ENCODE results near the gene RAB26.

The RAB26 gene

DNA sequence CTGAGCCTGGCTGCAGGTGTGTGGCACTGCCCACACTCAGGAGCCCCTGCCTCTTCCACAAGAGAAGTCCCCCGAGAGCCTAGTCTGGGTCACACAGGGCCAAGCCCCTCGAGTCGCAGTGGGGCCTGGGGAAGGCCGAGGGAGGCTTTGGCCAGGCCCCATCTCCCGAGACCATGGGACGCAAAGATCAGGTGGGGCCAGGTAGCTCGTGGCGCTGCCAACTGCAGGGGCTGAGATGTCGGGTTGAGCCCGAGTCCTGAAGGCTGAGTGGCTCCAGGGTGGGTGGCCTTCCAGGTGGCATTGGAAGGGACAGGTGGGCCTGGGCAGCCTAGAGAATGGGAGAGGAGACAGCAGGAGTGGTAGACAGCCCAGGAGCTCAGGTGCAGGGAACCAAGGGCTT, 13.5 kb downstream of the RAB26 start:
- H3K36me3 ChIP-seq (replicated peaks; ENCODE audit: insufficient read depth, low read length): no peaks in the 10 kb centered on the region
- H3K9me3 ChIP-seq (replicated peaks; ENCODE audit: insufficient read depth, low read length): no peaks in the 10 kb centered on the region
- H3K9me2 ChIP-seq (replicated peaks; ENCODE audit: insufficient read depth, low read length): no peaks in the 10 kb centered on the region
- H3K27ac ChIP-seq (ENCODE audit: low read length): no peak overlapping the region
- no peaks in the 10 kb centered on the region for H3K27me3 ChIP-seq (replicated peaks; ENCODE audit: insufficient read depth, low read length)
- H3K4me3 ChIP-seq (ENCODE audit: low read length): no peak overlapping the region
- TF ChIP-seq EZH2phosphoT487 (IDR thresholded peaks at IDR 0.05; ENCODE audit: low read length) (no peak), EZH2 (optimal IDR thresholded peaks at IDR 0.05; ENCODE audit: low read depth, low read length) (no peak)
- TF ChIP-seq, protein P1, sequence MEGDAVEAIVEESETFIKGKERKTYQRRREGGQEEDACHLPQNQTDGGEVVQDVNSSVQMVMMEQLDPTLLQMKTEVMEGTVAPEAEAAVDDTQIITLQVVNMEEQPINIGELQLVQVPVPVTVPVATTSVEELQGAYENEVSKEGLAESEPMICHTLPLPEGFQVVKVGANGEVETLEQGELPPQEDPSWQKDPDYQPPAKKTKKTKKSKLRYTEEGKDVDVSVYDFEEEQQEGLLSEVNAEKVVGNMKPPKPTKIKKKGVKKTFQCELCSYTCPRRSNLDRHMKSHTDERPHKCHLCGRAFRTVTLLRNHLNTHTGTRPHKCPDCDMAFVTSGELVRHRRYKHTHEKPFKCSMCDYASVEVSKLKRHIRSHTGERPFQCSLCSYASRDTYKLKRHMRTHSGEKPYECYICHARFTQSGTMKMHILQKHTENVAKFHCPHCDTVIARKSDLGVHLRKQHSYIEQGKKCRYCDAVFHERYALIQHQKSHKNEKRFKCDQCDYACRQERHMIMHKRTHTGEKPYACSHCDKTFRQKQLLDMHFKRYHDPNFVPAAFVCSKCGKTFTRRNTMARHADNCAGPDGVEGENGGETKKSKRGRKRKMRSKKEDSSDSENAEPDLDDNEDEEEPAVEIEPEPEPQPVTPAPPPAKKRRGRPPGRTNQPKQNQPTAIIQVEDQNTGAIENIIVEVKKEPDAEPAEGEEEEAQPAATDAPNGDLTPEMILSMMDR (IDR thresholded peaks at IDR 0.05; ENCODE audit: low read length): no peak
- peaks cover 4% of the 10 kb centered on the region; the same call in 1 of the 2 replicates for H3K4me1 ChIP-seq (ENCODE audit: low read length)
- H4K20me1 ChIP-seq (ENCODE audit: insufficient read depth, low read length): no peaks in the 10 kb centered on the region
- H3K9ac ChIP-seq (ENCODE audit: low read length): no peak overlapping the region
- H3F3A ChIP-seq (ENCODE audit: insufficient read depth, low read length): no peaks in the 10 kb centered on the region
- peaks cover 68% of the 10 kb centered on the region for H3K79me2 ChIP-seq (ENCODE audit: low read length)
- H2AFZ ChIP-seq (ENCODE audit: low read length): no peak overlapping the region
- H3K4me2 ChIP-seq (ENCODE audit: low read depth, low read length): no peak overlapping the region
- no peak for DNase-seq

- Histone ChIP-seq H3K9ac (ENCODE audit: low read length) (no peak overlapping the region), H3K4me2 (ENCODE audit: low read depth, low read length) (no peak overlapping the region), H3K9me2 (replicated peaks; ENCODE audit: insufficient read depth, low read length) (no peaks in the 10 kb centered on the region), H3K4me3 (ENCODE audit: low read length) (no peak overlapping the region), H3F3A (ENCODE audit: insufficient read depth, low read length) (no peaks in the 10 kb centered on the region), H3K4me1 (ENCODE audit: low read length) (no peaks in the 10 kb centered on the region), H3K36me3 (replicated peaks; ENCODE audit: insufficient read depth, low read length) (no peaks in the 10 kb centered on the region), H3K79me2 (ENCODE audit: low read length) (peaks cover 60% of the 10 kb centered on the region), H3K27ac (ENCODE audit: low read length) (no peak overlapping the region), H4K20me1 (ENCODE audit: insufficient read depth, low read length) (no peaks in the 10 kb centered on the region), H2AFZ (ENCODE audit: low read length) (no peak overlapping the region), H3K27me3 (replicated peaks; ENCODE audit: insufficient read depth, low read length) (no peaks in the 10 kb centered on the region), H3K9me3 (replicated peaks; ENCODE audit: insufficient read depth, low read length) (no peaks in the 10 kb centered on the region)
- TF ChIP-seq EZH2phosphoT487 (IDR thresholded peaks at IDR 0.05; ENCODE audit: low read length) (no peak), EZH2 (optimal IDR thresholded peaks at IDR 0.05; ENCODE audit: low read depth, low read length) (no peak)
- TF ChIP-seq, protein P1 (IDR thresholded peaks at IDR 0.05; ENCODE audit: low read length): no peak
- no peak for DNase-seq
These were observed 14.3 kb downstream of the RAB26 start for GRCh38 chr16:2162676-2163118.

DNA sequence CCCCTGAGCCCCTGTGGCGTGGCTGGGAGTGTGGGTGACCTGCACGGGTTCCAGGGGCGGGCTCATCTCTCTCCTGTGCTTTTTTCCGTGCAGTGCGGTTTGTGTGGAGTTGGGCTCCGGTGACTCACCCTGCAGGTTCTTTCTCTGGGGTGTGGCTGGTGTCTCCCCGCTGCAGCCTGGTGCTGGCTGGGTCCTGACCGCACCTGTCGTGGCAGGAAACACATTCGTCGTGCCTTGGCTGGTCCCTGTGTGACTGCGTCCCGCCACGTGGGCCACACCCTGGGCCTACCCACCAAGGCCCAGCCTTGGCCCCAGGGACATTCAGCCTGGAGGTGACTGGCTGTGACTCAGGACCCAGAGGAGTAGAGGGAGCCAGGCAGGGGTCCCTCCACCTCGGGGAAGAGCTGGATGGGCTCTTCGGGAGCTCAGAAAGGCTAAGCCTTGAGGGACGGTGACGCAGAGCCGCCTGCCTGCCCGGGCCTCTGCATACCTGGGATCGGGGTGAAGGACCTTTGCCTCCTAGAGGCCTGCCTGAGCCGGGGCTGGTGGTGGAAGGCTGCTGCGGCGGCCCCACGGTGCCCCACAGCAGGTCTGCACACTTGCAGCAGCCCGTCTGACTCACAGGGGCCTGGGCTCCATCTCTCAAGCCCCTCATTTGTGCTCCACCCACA, 14.9 kb downstream of the RAB26 start:
- Histone ChIP-seq H3F3A (ENCODE audit: insufficient read depth, low read length) (no peaks in the 10 kb centered on the region), H3K4me3 (ENCODE audit: low read length) (no peak overlapping the region), H3K27me3 (replicated peaks; ENCODE audit: insufficient read depth, low read length) (no peaks in the 10 kb centered on the region), H4K20me1 (ENCODE audit: insufficient read depth, low read length) (no peaks in the 10 kb centered on the region), H3K4me1 (ENCODE audit: low read length) (no peaks in the 10 kb centered on the region), H3K27ac (ENCODE audit: low read length) (no peak overlapping the region), H3K9ac (ENCODE audit: low read length) (no peak overlapping the region), H3K9me3 (replicated peaks; ENCODE audit: insufficient read depth, low read length) (no peaks in the 10 kb centered on the region), H3K79me2 (ENCODE audit: low read length) (peaks cover 54% of the 10 kb centered on the region), H3K4me2 (ENCODE audit: low read depth, low read length) (no peak overlapping the region), H3K9me2 (replicated peaks; ENCODE audit: insufficient read depth, low read length) (no peaks in the 10 kb centered on the region), H2AFZ (ENCODE audit: low read length) (no peak overlapping the region), H3K36me3 (replicated peaks; ENCODE audit: insufficient read depth, low read length) (no peaks in the 10 kb centered on the region)
- TF ChIP-seq EZH2 (optimal IDR thresholded peaks at IDR 0.05; ENCODE audit: low read depth, low read length) (no peak), EZH2phosphoT487 (IDR thresholded peaks at IDR 0.05; ENCODE audit: low read length) (no peak)
- TF ChIP-seq, protein P1 (IDR thresholded peaks at IDR 0.05; ENCODE audit: low read length): no peak
- no peak for DNase-seq
